Fibroblast of skin of scalp (primary cell): Measurements from ENCODE around the gene FBXL16.

Experiments used
- DNase-seq: peaks from one replicate; pipeline ENCODE4 v3.0.0-alpha.2; 2013

Gene FBXL16

GRCh38 chr16:660132-660458 lies 45.5 kb downstream of the FBXL16 start:
- DNase-seq = no peak

DNA sequence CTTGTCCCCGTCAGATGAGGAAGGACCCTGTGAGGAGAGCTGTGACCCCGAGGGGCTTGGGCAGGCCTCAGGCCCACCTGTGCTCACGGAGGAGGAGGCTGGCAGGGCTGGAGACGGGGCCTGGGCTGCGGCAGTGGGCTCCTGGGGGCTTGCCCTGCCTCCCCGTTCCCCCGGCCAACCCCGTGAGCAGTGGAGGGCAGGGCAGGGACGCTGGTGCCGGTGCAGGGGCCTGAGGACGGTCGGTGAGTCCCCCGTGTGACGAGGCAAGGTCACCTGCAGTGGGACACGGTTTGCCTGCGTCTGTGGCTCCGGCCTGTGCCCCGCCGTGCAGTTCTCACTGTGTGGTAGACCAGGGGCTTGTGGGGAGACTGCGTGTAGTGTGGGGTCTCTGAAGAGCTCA lies 46.0 kb downstream of the FBXL16 start:
- DNase-seq = no peak

- DNase-seq = no peak
These were observed 46.7 kb downstream of the FBXL16 start for GRCh38 chr16:658679-659571.

DNA sequence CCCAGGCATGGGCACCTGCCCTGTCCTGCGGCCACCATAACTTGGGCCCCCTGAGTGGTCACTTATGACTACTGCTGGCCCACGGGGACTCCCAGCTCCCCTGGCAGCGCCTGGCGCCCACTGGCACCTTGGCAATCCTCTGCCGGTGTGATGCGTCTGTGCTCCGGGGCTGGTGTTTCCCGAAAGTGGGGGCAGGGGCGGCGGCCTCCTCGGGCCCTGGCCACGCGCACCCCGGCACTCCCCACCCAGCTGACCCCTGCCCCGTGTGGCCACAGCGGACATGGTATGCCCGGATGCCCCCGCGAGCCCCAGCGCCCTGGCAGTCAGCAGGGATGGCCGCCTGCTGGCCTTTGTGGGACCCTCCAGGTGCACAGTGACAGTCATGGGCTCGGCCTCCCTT lies 48.1 kb downstream of the FBXL16 start:
- no peak for DNase-seq

DNA sequence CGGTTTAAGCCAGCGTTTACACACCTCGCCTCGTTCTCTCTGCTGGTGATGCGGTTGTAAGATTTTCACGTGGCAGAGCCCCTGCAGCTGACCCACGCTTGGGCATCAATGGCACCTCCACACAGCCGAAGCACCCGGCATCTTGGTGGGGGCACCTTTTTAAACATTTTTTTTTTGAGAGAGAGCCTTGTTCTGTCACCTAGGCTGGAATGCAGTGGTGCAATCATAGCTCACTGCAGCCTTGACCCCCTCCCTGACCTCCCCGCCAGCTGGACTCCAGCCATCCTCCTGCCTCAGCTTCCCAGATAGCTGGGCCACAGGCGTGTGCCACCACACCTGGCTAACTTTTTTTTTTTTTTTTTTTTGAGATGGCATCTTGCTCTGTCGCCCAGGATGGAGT lies 51.6 kb downstream of the FBXL16 start:
- DNase-seq = no peak

DNA sequence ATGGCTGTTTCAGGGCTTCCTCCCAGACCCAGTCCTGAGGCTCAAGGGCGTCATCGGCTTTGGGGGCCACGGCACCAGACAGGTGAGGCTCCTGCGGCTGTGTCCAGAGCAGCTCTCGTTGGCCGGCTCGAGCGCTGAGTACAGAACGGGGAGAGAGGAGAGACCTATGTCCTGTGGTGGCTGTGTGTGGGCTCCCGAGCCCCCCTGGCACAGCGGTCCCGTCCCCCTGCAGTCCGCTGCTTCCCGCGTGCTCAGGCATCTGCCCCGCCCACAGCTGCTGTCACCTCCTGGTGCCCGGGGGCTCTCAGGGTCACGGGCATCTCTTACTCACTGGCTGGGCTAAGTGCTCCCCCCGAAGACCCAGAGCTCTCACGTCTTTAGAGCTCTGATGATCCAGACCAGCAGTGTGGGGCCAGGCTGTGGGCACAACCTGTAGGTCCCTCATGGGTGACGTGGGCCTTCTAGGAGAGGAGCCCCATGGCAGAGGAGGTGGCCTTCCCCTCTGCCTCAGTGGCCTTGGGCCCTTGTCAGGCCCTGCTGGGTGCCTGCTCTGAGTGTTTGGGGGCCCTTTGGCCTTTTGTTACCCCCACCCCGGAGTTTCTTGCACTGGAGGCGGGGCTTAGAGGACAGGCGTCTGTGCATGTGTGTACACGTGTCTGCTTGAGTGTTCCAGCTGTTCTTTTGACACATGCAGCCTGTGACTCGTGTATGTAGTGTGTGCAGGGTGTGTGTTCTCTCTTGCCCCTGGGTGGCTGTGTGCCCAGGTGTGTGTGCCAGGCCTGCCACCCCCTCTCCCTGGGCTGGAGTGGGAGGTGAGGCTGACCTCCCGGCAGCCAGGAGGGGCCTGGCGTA lies 52.9 kb downstream of the FBXL16 start:
- no peak for DNase-seq

GRCh38 chr16:651844-652243 lies 53.8 kb downstream of the FBXL16 start:
- DNase-seq = no peak

DNA sequence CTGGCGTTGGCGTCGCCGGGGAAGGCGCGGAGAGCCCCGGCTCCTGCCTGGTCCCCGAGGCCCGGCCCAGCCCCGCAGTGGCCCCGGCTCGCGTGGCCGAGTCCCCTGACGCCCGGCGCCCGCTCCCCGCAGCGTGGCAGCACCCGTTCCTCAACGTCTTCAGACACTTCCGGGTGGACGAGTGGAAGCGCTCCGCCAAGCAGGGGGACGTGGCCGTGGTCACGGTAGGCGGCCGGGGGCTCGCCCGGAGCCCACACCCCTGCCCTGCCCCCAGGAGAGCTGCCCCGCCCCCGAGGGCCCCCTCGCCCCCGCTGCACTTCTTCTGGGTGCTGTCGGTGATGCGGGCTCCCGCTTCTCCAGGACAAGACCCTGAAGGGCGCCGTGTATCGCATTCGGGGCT lies 56.0 kb downstream of the FBXL16 start:
- DNase-seq = no peak

DNA sequence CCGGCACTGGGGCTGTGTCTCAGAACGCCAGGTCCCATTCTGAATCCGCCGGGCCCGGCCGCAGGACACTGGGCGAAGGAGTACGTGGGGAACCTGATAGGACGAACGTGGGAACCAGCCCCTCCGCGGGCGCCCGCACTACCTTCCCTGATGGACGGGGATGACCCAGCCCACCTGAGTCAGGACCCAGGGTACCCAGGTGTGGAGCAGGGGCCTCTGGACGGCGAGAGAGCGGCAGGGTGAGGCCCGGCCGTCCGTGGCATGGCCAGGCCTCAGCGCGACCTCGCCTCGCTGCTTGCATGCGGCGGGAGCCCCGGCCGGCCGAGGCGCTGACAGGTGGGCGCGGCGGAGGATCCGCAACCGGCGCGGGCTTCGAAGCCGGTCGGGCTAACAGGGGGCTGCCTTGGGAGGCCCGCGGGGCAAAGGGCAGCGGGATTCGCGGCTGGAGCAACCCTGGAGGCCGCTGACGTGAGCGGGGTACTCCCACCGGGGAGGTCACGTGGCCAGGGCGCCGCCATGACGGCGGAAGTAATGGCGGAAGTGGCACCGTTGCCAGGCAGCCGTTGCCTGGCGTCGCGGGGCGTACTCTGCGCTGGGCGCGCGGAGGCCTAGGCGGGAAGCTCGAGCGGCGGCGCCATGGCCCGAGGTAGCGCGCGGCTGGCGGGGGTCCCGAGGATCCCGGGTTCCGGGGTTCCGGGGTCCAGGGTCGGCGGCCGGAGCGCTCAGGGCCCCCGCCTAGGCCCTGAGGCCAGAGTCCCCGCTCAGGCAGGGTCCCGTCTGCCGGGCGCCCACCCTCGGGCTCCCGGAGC lies 56.6 kb downstream of the FBXL16 start, which contains the start of gene WDR90:
TSS of gene WDR90 (plus strand) at position 585 of the 809 bp plus-strand sequence. CDS start at position 637, 52 bp downstream.
- peak; percentile 91 for DNase-seq

DNA sequence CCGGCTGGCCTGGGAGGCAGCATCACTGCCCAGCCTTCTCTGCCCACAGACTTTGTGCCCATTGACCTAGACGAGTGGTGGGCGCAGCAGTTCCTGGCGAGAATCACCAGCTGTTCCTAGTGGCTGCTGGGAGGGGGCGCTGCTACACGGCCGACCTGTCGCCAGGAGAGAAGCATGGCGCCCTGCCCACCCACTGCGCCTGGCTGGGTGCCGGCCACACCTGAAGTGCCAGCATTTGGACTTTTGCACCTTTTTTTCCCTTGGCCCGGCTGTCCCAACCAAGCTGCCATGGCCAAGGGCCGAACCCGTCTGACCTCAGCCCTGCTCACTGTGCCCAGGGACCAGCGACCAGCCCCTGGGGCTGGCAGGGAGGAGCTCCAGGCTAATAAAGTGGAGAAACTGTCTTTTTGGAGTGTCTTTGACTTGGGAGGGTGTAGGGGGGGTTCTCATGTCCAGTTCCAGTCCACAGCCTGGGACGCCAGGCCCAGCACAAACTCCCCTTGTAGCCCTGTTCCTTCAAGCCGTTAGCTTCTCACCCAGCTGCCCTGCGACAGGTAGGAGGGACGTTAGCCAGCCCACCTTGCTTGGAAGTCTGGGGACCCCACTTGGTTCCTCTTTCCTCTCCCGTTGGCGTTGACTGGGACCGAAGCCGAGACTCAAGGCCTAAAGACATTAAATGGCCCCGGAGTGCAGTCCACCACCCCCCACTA lies 57.4 kb downstream of the FBXL16 start:
- DNase-seq = peak; percentile 22

DNA sequence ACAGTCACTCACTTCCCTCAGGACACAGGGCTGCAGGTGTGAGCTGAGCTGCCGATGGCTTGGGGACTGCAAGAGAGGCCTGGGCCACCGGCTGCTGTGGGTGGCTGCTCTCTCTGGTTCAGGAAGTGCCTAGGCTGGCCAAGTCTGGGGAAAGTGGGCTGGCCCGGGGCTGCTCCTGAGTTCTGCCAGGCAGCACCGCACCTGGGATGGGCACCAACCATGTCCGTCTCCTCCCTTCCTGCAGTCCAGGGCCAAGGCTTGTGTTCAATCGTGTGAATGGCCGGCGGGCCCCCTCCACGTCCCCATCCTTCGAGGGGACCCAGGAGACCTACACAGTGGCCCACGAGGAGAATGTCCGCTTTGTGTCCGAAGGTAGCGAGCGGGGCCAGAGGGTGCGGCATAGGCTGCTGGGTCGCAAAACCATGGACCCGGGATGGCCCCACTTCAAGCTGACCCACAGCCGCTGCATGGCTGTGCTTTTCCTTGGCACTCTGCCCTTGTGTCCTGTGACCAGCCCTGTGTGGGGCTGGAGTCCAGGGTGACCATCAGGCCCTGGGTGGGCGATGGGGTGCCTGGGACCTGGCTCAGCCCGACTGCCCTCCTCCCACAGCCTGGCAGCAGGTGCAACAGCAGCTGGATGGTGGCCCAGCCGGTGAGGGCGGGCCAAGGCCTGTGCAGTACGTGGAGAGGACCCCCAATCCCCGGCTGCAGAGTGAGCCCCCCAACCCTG lies 58.3 kb downstream of the FBXL16 start:
- DNase-seq = no peak

DNA sequence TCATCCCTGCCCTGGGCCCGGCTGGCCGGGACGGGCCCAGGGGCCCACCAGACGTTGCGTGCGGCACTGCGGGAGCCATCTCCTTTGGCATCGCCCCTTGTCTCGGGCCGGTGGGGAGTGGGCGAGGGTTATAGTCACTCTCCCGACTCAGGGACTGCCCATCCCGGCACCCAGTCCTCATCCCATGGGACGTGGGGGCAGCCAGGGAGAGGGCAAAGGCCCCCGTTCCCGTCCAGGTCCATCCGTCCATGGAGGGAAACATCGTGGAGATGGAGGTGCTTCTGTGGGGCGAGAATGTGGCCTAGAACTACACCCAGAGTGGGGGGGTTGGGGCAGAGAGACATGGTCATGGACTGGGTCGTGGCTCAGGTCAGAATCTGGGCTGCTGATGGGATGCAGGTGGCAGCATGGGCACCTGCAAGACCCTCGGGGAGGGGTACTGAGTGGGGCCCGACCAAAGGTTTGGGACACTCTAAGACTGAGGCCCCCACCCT lies 58.9 kb downstream of the FBXL16 start:
- no peak for DNase-seq

GRCh38 chr16:645852-646678 lies 59.5 kb downstream of the FBXL16 start:
- no peak for DNase-seq

GRCh38 chr16:644556-644955 lies 61.0 kb downstream of the FBXL16 start:
- DNase-seq = no peak

- no peak for DNase-seq
These were observed 62.6 kb downstream of the FBXL16 start for GRCh38 chr16:643050-643368.
